PC-3 (cell line): ENCODE data around the gene PCSK2. TPM values are rescaled to one million over a fixed set of nuclear protein-coding genes. Genes with fewer than 3 reads are reported as not detected.
A peak's percentile ranks its signal among the peaks of the same experiment; 100 is the strongest.

Experiments
- ATAC-seq: fragments of 200-7000 bp; cut with Tn5 transposase; 2 replicates; pipeline ENCODE4 v1.9.1; 2020; ENCODE audit warnings: mild to moderate bottlenecking, moderate library complexity
- BruUV-seq: library from RNA; stranded (reverse); fragments of 400-500 nt; replicated peaks from 2 replicates; lab custom pipeline; 2021; lab: Mats Ljungman, UMichigan
- CTCF ChIA-PET: fragments of 300-600 bp; sonication (Branson Sonifier 250); formaldehyde crosslinking; loops from one replicate; lab custom pipeline; 2022; ENCODE audit warnings: antibody characterized with exemption; lab: Charles Lee
- POLR2A ChIA-PET: fragments of 300-600 bp; sonication (Branson Sonifier 250); formaldehyde crosslinking; loops from one replicate; lab custom pipeline; 2022; ENCODE audit warnings: antibody characterized with exemption; ENCODE audit not compliant: unreplicated experiment; lab: Charles Lee
- DNase-seq: peaks from one replicate; pipeline ENCODE4 v3.0.0-alpha.2; 2015
- H2AFZ ChIP-seq: fragments of 300-600 bp; sonication (generic); 2 replicates; pipeline ENCODE4 v1.6.0; 2016; ENCODE audit warnings: antibody characterized with exemption, low read length
- H3F3A ChIP-seq: fragments of 300-600 bp; sonication (generic); one replicate; pipeline ENCODE4 v1.6.0; 2017; ENCODE audit warnings: antibody characterized with exemption, low read length, control low read depth, mild to moderate bottlenecking; ENCODE audit not compliant: unreplicated experiment
- H3K27ac ChIP-seq: fragments of 300-600 bp; sonication (generic); 2 replicates; pipeline ENCODE4 v1.5.1; 2016; ENCODE audit warnings: mild to moderate bottlenecking, low read length
- H3K27me3 ChIP-seq: fragments of 300-600 bp; sonication (generic); 2 replicates; pipeline ENCODE4 v1.6.1; 2016; ENCODE audit warnings: low read length, mixed read lengths
- H3K36me3 ChIP-seq: fragments of 300-600 bp; sonication (generic); 2 replicates; pipeline ENCODE4 v1.6.1; 2016; ENCODE audit warnings: low read depth, mixed run types, low read length, mixed read lengths
- H3K4me1 ChIP-seq: fragments of 300-600 bp; sonication (generic); 2 replicates; pipeline ENCODE4 v1.5.1; 2016; ENCODE audit warnings: low read length; ENCODE audit not compliant: insufficient read depth
- H3K4me2 ChIP-seq: fragments of 300-600 bp; sonication (generic); 2 replicates; pipeline ENCODE4 v1.6.0; 2016; ENCODE audit warnings: low read length
- H3K4me3 ChIP-seq: fragments of 300-600 bp; sonication (generic); 2 replicates; pipeline ENCODE4 v1.5.1; 2016; ENCODE audit warnings: mild to moderate bottlenecking, low read length, mixed read lengths
- H3K79me2 ChIP-seq: fragments of 300-600 bp; sonication (generic); 2 replicates; pipeline ENCODE4 v1.6.1; 2017; ENCODE audit warnings: low read length, mixed read lengths
- H3K9ac ChIP-seq: fragments of 300-600 bp; sonication (generic); 2 replicates; pipeline ENCODE4 v1.6.0; 2016; ENCODE audit warnings: mild to moderate bottlenecking, low read length
- H3K9me2 ChIP-seq: fragments of 300-600 bp; sonication (generic); replicated peaks from 2 replicates; pipeline ENCODE4 v1.6.1; 2016; ENCODE audit warnings: mixed run types, low read length, mixed read lengths
- H3K9me3 ChIP-seq: fragments of 300-600 bp; sonication (generic); 2 replicates; pipeline ENCODE4 v1.6.1; 2016; ENCODE audit warnings: low read length, mixed read lengths
- H4K20me1 ChIP-seq: fragments of 300-600 bp; sonication (generic); 2 replicates; pipeline ENCODE4 v1.6.1; 2016; ENCODE audit warnings: low read length, mixed read lengths
- CTCF ChIP-seq: fragments of 300-600 bp; sonication (generic); conservative IDR thresholded peaks from 2 replicates; pipeline ENCODE4 v1.5.1; 2017; ENCODE audit warnings: antibody characterized with exemption, low read depth, mild to moderate bottlenecking, low read length
- EZH2 ChIP-seq: fragments of 300-600 bp; sonication (generic); IDR thresholded peaks from one replicate; pipeline ENCODE4 v1.6.1; 2017; ENCODE audit warnings: antibody characterized with exemption, mild to moderate bottlenecking, low read length; ENCODE audit not compliant: unreplicated experiment
- EZH2phosphoT487 ChIP-seq: fragments of 300-600 bp; sonication (generic); IDR thresholded peaks from 2 replicates; pipeline ENCODE4 v1.6.1; 2018; ENCODE audit warnings: mild to moderate bottlenecking, antibody characterized with exemption, low read length, borderline replicate concordance
- intact Hi-C: fragments of 100-400 bp; cut with micrococcal nuclease; formaldehyde crosslinking; loops from 2 replicates; pipeline ENCODE4 v1.9.0; 2023
- total RNA-seq: library from RNA; depleted of rRNA; stranded (reverse); fragments of >200 nt; gene quantifications from 2 replicates; pipeline ENCODE4 v1.2.3, GENCODE V29; 2014

The PCSK2 gene
- total RNA-seq, 1 experiment from 2014 or later, result not detected

GRCh38 chr20:17202030-17202429, 24.8 kb upstream of the PCSK2 start:
- H3K9ac ChIP-seq, result no peak overlapping the region
- POLR2A ChIA-PET, result no interaction called here
- no peak overlapping the region for H2AFZ ChIP-seq
- CTCF ChIA-PET, result no interaction called here
- no peaks in the 10 kb centered on the region for H3K9me3 ChIP-seq
- peaks cover 53% of the 10 kb centered on the region for H3K27me3 ChIP-seq
- H3F3A ChIP-seq, result no peaks in the 10 kb centered on the region
- H3K4me1 ChIP-seq, result no peaks in the 10 kb centered on the region
- ATAC-seq (no peak), DNase-seq (no peak)
- H3K9me2 ChIP-seq, result no peaks in the 10 kb centered on the region
- H4K20me1 ChIP-seq, result no peaks in the 10 kb centered on the region
- H3K4me2 ChIP-seq, result no peak overlapping the region
- H3K27ac ChIP-seq, result no peak overlapping the region
- no peak overlapping the region for H3K4me3 ChIP-seq
- no peaks in the 10 kb centered on the region for H3K36me3 ChIP-seq
- intact Hi-C loops, result no loop called here
- no peaks in the 10 kb centered on the region for H3K79me2 ChIP-seq
- BruUV-seq, result no TSS peak
- TF ChIP-seq CTCF (no peak), EZH2 (no peak), EZH2phosphoT487 (no peak)

- Histone ChIP-seq H3K4me3 (no peak overlapping the region), H3K9me3 (no peaks in the 10 kb centered on the region), H3K4me1 (no peaks in the 10 kb centered on the region), H4K20me1 (no peaks in the 10 kb centered on the region), H3K36me3 (no peaks in the 10 kb centered on the region), H3K4me2 (no peak overlapping the region), H3K79me2 (no peaks in the 10 kb centered on the region), H3K9me2 (no peaks in the 10 kb centered on the region), H3F3A (no peaks in the 10 kb centered on the region), H3K27ac (no peak overlapping the region), H3K27me3 (peaks cover 59% of the 10 kb centered on the region), H2AFZ (no peak overlapping the region), H3K9ac (no peak overlapping the region)
- BruUV-seq, result no TSS peak
- no peak for TF ChIP-seq EZH2phosphoT487
- TF ChIP-seq EZH2, result no peak
- no peak for TF ChIP-seq CTCF
- ATAC-seq, result no peak
- CTCF ChIA-PET, result no interaction called here
- DNase-seq, result peak; percentile 24
- intact Hi-C loops, result no loop called here
- POLR2A ChIA-PET, result no interaction called here
These were observed 24.2 kb upstream of the PCSK2 start for GRCh38 chr20:17202673-17203072.

- no peaks in the 10 kb centered on the region for H3K79me2 ChIP-seq
- H4K20me1 ChIP-seq, result no peaks in the 10 kb centered on the region
- ChIA-PET CTCF (no interaction called here), POLR2A (no interaction called here)
- no peak for TF ChIP-seq CTCF
- no peak for TF ChIP-seq EZH2phosphoT487
- no peak for TF ChIP-seq EZH2
- no peak overlapping the region for H3K27ac ChIP-seq
- H3K9ac ChIP-seq, result no peak overlapping the region
- DNase-seq, result no peak
- H3K9me3 ChIP-seq, result no peaks in the 10 kb centered on the region
- no peak for ATAC-seq
- no peaks in the 10 kb centered on the region for H3K4me1 ChIP-seq
- H3K36me3 ChIP-seq, result no peaks in the 10 kb centered on the region
- peaks cover 65% of the 10 kb centered on the region for H3K27me3 ChIP-seq
- no TSS peak for BruUV-seq
- no peak overlapping the region for H2AFZ ChIP-seq
- H3K4me3 ChIP-seq, result no peak overlapping the region
- H3K4me2 ChIP-seq, result no peak overlapping the region
- intact Hi-C loops, result no loop called here
- H3K9me2 ChIP-seq, result no peaks in the 10 kb centered on the region
- no peaks in the 10 kb centered on the region for H3F3A ChIP-seq
These were observed 21.6 kb upstream of the PCSK2 start for GRCh38 chr20:17205084-17205813.
